Stomach (tissue), 4 donors: ENCODE data around the gene NLGN1.

Experiments used
- CTCF ChIP-seq, 7 experiments: fragments of 450-650 bp in 4 of 7; fragments of 200-600 bp in 3 of 7; sonication (generic) in 3 of 7; IDR thresholded peaks; one replicate each; pipeline ENCODE4 v1.5.1; 2016 to 2019; ENCODE audit warnings: antibody characterized with exemption in 7 of 7, control low read depth in 2 of 7, mild to moderate bottlenecking in 1 of 7
- EP300 ChIP-seq: sonication (generic); formaldehyde crosslinking; IDR thresholded peaks from one replicate; pipeline ENCODE4 v1.6.1; 2017; ENCODE audit warnings: antibody characterized with exemption

GRCh38 chr3:174243171-174243570 lies 845.6 kb downstream of the NLGN1 start:
- TF ChIP-seq EP300: no peak
- no peak for TF ChIP-seq CTCF (IDR thresholded peaks at IDR 0.05)
